T-helper 2 cell treated with Interferon-gamma antibody and Interleukin-4, amounts not matched to agents 5 μg/mL and 100 μg/mL, for 36 hours (primary cell): ENCODE data around the gene NLK.
"Not testable (repeated sequence)": the region's sequence is repeated elsewhere in the genome, so short reads cannot be mapped to it uniquely, and the experiment has no call there.

Experiments
- DNase-seq: peaks from one replicate; pipeline ENCODE4 v3.0.0; 2021; ENCODE audit warnings: low spot score
- H3K27ac Mint-ChIP-seq: one replicate; pipeline ENCODE4 v1.8.0; 2021; ENCODE audit warnings: mild to moderate bottlenecking, mixed read lengths
- H3K27me3 Mint-ChIP-seq: one replicate; pipeline ENCODE4 v1.8.0; 2021; ENCODE audit warnings: low read depth, mixed read lengths
- H3K36me3 Mint-ChIP-seq: one replicate; pipeline ENCODE4 v1.8.0; 2021; ENCODE audit warnings: low read depth, mixed read lengths
- H3K4me1 Mint-ChIP-seq: one replicate; pipeline ENCODE4 v1.8.0; 2021; ENCODE audit warnings: low read depth, mixed read lengths
- H3K4me3 Mint-ChIP-seq: one replicate; pipeline ENCODE4 v1.8.0; 2022; ENCODE audit warnings: mild to moderate bottlenecking, moderate library complexity, mixed read lengths
- H3K9me3 Mint-ChIP-seq: one replicate; pipeline ENCODE4 v1.8.0; 2021; ENCODE audit warnings: mixed read lengths

Gene NLK

GRCh38 chr17:28173801-28174200, 131.3 kb downstream of the NLK start:
- H3K4me1 Mint-ChIP-seq, result peaks cover 13% of the 10 kb centered on the region
- no peak for DNase-seq
- H3K36me3 Mint-ChIP-seq, result peaks cover 1% of the 10 kb centered on the region
- H3K4me3 Mint-ChIP-seq, result no peak overlapping the region
- no peaks in the 10 kb centered on the region for H3K27me3 Mint-ChIP-seq
- H3K27ac Mint-ChIP-seq, result no peak overlapping the region
- no peaks in the 10 kb centered on the region for H3K9me3 Mint-ChIP-seq

DNA sequence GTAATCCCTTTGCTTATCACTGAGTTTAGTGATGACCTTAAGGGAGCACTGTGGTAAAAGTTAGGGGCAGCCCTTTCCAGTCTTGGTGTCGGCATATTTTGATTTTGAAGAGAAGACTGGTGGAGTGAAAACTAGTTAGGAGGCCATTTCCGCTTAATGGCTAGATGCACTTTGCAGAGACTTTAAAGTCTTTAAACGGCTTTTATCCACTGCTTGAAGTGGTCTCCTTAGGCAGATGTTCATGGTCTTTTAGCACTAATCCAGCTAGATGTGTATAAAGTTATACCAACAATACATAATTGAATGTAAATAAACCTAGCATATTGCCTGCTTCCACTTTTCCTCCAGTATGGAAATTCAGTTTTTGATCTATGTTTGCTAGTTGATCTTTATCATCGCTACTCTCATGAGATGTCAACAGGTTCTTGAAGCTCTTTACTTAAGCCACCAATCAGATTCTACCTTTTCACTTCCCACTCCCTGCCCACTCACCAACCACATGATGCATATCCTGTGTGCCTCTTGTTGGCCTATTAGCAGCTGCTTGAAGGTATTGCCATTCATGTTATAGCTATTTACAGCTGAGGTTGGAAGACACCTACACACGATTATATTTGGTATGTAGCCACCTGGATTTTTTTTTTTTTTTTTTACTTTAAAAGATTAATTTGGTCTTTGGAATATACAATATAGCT, 132.0 kb downstream of the NLK start:
- H3K9me3 Mint-ChIP-seq, result no peaks in the 10 kb centered on the region
- peak overlapping the region; percentile 71 for H3K27ac Mint-ChIP-seq
- H3K36me3 Mint-ChIP-seq, result peaks cover 1% of the 10 kb centered on the region
- peak overlapping the region; percentile 9 for H3K4me3 Mint-ChIP-seq
- peak; percentile 65 for DNase-seq
- H3K27me3 Mint-ChIP-seq, result no peaks in the 10 kb centered on the region
- peaks cover 13% of the 10 kb centered on the region for H3K4me1 Mint-ChIP-seq

- DNase-seq, result no peak
- Mint-ChIP-seq H3K4me3 (no peak overlapping the region), H3K36me3 (peaks cover 1% of the 10 kb centered on the region), H3K4me1 (peaks cover 22% of the 10 kb centered on the region), H3K27ac (no peak overlapping the region), H3K27me3 (no peaks in the 10 kb centered on the region), H3K9me3 (no peaks in the 10 kb centered on the region)
Observed at GRCh38 chr17:28177351-28177750, 134.9 kb downstream of the NLK start.

DNA sequence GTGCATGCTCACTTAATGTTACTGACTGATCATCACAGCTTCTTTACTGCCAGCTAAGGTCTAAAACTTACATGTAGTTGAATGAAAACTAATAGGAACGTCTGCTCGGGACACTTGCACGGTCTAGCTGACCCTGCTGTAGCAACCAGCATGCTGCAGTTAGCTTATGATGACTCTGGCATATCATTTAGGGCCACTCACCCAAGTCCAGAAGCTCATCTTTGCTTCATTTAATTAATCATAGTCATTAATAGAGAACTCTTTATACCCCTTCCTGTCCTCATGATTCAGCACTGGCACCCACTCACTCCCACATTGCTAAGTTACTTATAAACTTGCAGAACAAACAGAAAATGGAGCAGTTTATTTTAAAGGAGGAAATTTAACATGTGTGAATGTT, 136.3 kb downstream of the NLK start:
- H3K27me3 Mint-ChIP-seq, result no peaks in the 10 kb centered on the region
- peaks cover 1% of the 10 kb centered on the region for H3K36me3 Mint-ChIP-seq
- H3K27ac Mint-ChIP-seq, result no peak overlapping the region
- no peak for DNase-seq
- H3K4me3 Mint-ChIP-seq, result no peak overlapping the region
- peaks cover 15% of the 10 kb centered on the region for H3K4me1 Mint-ChIP-seq
- no peaks in the 10 kb centered on the region for H3K9me3 Mint-ChIP-seq

DNA sequence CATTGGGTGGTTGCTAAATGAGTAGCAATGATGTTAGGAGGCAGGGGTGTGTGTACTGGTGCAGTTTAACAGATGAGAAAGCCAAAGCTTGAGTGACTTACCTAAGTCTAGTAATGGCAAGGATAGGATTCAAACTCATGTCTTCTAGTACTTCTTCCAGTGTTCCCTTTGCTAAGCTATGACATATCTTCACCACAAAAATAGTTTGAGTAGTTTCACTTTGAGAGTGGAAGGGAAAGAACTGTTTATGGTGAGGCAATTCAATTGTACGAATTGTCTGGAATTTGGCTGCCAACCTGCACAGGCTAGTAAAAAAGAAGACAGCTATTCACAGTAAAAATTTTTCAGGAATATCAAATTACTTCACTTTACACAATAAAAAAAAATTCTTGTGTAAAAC, 138.0 kb downstream of the NLK start:
- DNase-seq, result no peak
- Mint-ChIP-seq H3K27me3 (no peaks in the 10 kb centered on the region), H3K4me1 (peaks cover 9% of the 10 kb centered on the region), H3K4me3 (no peak overlapping the region), H3K27ac (no peak overlapping the region), H3K9me3 (no peaks in the 10 kb centered on the region), H3K36me3 (peaks cover 2% of the 10 kb centered on the region)

GRCh38 chr17:28181568-28181967, 139.1 kb downstream of the NLK start:
- Mint-ChIP-seq H3K27me3 (no peaks in the 10 kb centered on the region), H3K4me3 (no peak overlapping the region)

GRCh38 chr17:28182559-28182958, 140.1 kb downstream of the NLK start:
- peaks cover 9% of the 10 kb centered on the region for H3K4me1 Mint-ChIP-seq
- H3K36me3 Mint-ChIP-seq, result peaks cover 16% of the 10 kb centered on the region
- DNase-seq, result no peak
- no peak overlapping the region for H3K27ac Mint-ChIP-seq
- no peaks in the 10 kb centered on the region for H3K27me3 Mint-ChIP-seq
- no peak overlapping the region for H3K4me3 Mint-ChIP-seq
- peaks cover 9% of the 10 kb centered on the region for H3K9me3 Mint-ChIP-seq

More at GRCh38 chr17:28181568-28181967, 139.1 kb downstream of the NLK start:
- no peak for DNase-seq
- peaks cover 12% of the 10 kb centered on the region for H3K36me3 Mint-ChIP-seq
- H3K4me1 Mint-ChIP-seq, result peaks cover 9% of the 10 kb centered on the region
- H3K27ac Mint-ChIP-seq, result no peak overlapping the region
- peaks cover 9% of the 10 kb centered on the region for H3K9me3 Mint-ChIP-seq

DNA sequence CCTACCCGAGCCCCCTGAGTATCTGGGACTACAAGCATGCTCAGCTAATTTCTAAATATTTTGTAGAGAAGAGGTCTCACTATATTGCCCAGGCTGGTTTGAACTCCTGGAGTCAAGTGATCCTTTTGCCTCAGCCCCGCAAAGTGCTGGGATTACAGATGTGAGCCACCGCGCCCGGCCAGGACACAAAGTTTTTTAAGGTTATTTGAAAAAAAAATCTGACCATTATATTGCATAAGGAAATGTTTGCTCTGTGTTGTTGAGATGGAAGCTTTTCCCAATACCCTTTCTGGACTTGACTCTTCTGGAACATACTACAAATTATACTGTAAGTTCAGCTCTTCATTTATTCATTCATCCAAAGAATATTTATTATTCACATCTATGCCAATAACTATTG, 143.2 kb downstream of the NLK start:
- peaks cover 9% of the 10 kb centered on the region for H3K9me3 Mint-ChIP-seq
- no peak for DNase-seq
- H3K4me1 Mint-ChIP-seq, result no peaks in the 10 kb centered on the region
- no peak overlapping the region for H3K27ac Mint-ChIP-seq
- H3K36me3 Mint-ChIP-seq, result peaks cover 16% of the 10 kb centered on the region
- H3K4me3 Mint-ChIP-seq, result no peak overlapping the region
- H3K27me3 Mint-ChIP-seq, result no peaks in the 10 kb centered on the region

DNA sequence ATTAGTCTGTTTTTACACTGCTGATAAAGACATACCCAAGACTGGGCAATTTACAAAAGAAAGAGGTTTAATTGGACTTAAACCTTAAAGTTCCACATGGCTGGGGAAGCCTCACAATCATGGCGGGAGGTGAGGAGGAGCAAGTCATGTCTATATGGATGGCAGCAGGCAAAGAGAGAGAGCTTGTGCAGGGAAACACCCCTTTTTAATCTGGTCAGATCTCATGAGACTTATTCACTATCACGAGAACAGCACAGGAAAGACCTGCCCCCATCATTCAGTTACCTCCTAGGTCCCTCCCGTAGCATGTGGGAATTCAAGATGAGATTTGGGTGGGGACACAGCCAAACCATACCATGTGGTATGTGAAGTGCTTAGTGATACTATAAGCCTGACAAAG, 144.0 kb downstream of the NLK start:
- not testable (repeated sequence) for H3K9me3 Mint-ChIP-seq, H3K27ac Mint-ChIP-seq, H3K27me3 Mint-ChIP-seq

GRCh38 chr17:28187931-28188330, 145.5 kb downstream of the NLK start:
- H3K36me3 Mint-ChIP-seq, result peaks cover 18% of the 10 kb centered on the region
- no peak for DNase-seq
- H3K4me3 Mint-ChIP-seq, result no peak overlapping the region
- H3K27me3 Mint-ChIP-seq, result no peaks in the 10 kb centered on the region
- peaks cover 9% of the 10 kb centered on the region for H3K9me3 Mint-ChIP-seq
- no peak overlapping the region for H3K27ac Mint-ChIP-seq
- H3K4me1 Mint-ChIP-seq, result no peaks in the 10 kb centered on the region

More for the DNA sequence above, 144.0 kb downstream of the NLK start:
- not testable (repeated sequence) for H3K4me1 Mint-ChIP-seq, H3K4me3 Mint-ChIP-seq, DNase-seq
- H3K36me3 Mint-ChIP-seq, result peaks cover 16% of the 10 kb centered on the region

GRCh38 chr17:28188841-28189263, 146.4 kb downstream of the NLK start:
- no peaks in the 10 kb centered on the region for H3K4me1 Mint-ChIP-seq
- H3K4me3 Mint-ChIP-seq, result no peak overlapping the region
- H3K9me3 Mint-ChIP-seq, result peaks cover 9% of the 10 kb centered on the region
- DNase-seq, result no peak
- H3K27ac Mint-ChIP-seq, result no peak overlapping the region
- no peaks in the 10 kb centered on the region for H3K27me3 Mint-ChIP-seq
- peaks cover 18% of the 10 kb centered on the region for H3K36me3 Mint-ChIP-seq

DNA sequence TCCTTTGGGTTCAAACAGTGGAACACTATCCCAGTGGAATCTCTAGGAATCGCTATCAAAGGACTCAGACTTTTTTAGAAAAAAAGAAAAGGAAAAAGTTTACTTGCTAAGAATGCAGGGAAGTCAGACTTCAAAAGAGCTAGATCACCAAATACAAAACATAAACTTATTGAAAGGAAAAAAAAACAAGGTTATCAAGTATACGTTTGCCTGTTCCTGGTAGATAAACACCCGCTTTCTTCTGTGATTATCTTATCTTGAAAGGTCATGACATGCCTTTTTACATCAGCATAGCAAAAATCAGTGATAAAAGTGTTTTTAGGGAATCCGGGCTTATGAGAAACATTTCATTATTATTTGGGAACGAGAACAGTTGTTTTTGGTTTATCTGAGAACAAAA, 147.2 kb downstream of the NLK start:
- no peak for DNase-seq
- H3K27ac Mint-ChIP-seq, result no peak overlapping the region
- H3K27me3 Mint-ChIP-seq, result no peaks in the 10 kb centered on the region
- peaks cover 9% of the 10 kb centered on the region for H3K9me3 Mint-ChIP-seq
- H3K4me3 Mint-ChIP-seq, result no peak overlapping the region
- peaks cover 18% of the 10 kb centered on the region for H3K36me3 Mint-ChIP-seq
- no peaks in the 10 kb centered on the region for H3K4me1 Mint-ChIP-seq

DNA sequence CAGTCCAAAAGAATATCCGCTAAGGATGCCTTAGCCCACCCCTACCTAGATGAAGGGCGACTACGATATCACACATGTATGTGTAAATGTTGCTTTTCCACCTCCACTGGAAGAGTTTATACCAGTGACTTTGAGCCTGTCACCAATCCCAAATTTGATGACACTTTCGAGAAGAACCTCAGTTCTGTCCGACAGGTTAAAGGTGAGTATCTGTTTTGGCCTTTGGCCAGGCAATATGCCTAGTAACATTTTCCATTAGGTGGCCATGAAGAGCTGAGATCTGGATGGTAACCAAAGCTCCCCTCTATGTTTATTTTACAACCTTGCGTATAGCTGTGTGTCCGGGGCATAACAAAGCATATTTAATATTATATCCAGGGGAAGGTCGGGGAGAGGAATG, 148.5 kb downstream of the NLK start:
- H3K27me3 Mint-ChIP-seq, result no peaks in the 10 kb centered on the region
- DNase-seq, result no peak
- no peaks in the 10 kb centered on the region for H3K4me1 Mint-ChIP-seq
- peaks cover 5% of the 10 kb centered on the region for H3K9me3 Mint-ChIP-seq
- no peak overlapping the region for H3K27ac Mint-ChIP-seq
- H3K4me3 Mint-ChIP-seq, result no peak overlapping the region
- peaks cover 11% of the 10 kb centered on the region for H3K36me3 Mint-ChIP-seq

DNA sequence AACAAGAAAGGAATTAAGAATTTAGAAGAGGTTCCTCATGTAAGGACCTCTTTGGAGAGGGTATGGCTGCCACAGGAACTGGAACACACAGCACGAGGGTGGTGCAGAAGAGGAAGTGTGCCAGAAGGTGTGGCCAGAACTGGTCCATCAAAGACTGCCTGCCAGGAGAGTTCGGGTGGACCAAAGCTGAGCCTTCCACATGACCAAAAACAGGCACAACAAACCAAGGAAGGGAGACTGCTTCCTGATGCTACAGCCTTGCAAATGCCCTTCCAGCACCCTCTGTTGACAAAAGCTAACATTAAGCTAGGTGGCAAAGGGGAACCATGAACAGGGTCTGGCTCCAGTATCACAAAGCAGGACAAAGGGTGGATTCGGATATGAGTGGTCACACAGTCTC, 150.8 kb downstream of the NLK start:
- DNase-seq, result no peak
- H3K27ac Mint-ChIP-seq, result no peak overlapping the region
- H3K27me3 Mint-ChIP-seq, result no peaks in the 10 kb centered on the region
- no peaks in the 10 kb centered on the region for H3K9me3 Mint-ChIP-seq
- peaks cover 7% of the 10 kb centered on the region for H3K36me3 Mint-ChIP-seq
- H3K4me1 Mint-ChIP-seq, result no peaks in the 10 kb centered on the region
- no peak overlapping the region for H3K4me3 Mint-ChIP-seq

DNA sequence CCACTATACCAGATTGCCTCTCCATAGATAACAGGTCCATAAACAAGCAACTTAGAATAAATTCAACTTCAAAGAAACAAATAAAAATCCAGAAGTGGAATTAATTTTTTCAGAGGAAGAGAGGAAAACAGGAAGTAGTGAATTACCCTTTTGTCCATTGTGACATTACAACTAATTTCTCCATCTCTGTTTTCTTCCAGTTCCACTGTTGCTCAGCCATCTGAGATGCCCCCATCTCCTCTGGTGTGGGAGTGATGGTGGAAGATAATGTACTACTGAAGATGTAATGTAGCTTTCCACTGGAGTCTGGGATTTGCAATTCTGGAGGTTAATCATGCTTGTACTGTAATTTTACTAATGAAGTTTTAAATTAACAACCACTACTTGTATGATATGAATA, 151.9 kb downstream of the NLK start:
- DNase-seq, result no peak
- Mint-ChIP-seq H3K27ac (no peak overlapping the region), H3K4me3 (no peak overlapping the region), H3K27me3 (no peaks in the 10 kb centered on the region), H3K4me1 (no peaks in the 10 kb centered on the region), H3K9me3 (no peaks in the 10 kb centered on the region), H3K36me3 (peaks cover 7% of the 10 kb centered on the region)
